HG03439 (cell line): ENCODE data around the gene SUPT6H.
"Not testable (repeated sequence)": the region's sequence is repeated elsewhere in the genome, so short reads cannot be mapped to it uniquely, and the experiment has no call there.

Experiments used
- ATAC-seq: cut with Tn5 transposase; IDR thresholded peaks from one replicate; pipeline ENCODE4 v1.9.1; 2021; ENCODE audit warnings: mild to moderate bottlenecking, moderate library complexity; ENCODE audit not compliant: unreplicated experiment

Gene SUPT6H

GRCh38 chr17:28734712-28735241, 72.8 kb downstream of the SUPT6H start:
- no peak for ATAC-seq

GRCh38 chr17:28735242-28735722, 73.3 kb downstream of the SUPT6H start:
- no peak for ATAC-seq

- ATAC-seq, result not testable (repeated sequence)
Measured at GRCh38 chr17:28735913-28736769, 74.1 kb downstream of the SUPT6H start.

GRCh38 chr17:28737316-28737715, 75.3 kb downstream of the SUPT6H start:
- no peak for ATAC-seq

GRCh38 chr17:28737770-28738679, 76.0 kb downstream of the SUPT6H start:
- peak; percentile 54 for ATAC-seq

GRCh38 chr17:28738680-28739384, 76.8 kb downstream of the SUPT6H start:
- ATAC-seq, result no peak

- no peak for ATAC-seq
Measured at GRCh38 chr17:28740406-28741357, 78.7 kb downstream of the SUPT6H start.

GRCh38 chr17:28741358-28742349, 79.6 kb downstream of the SUPT6H start:
- no peak for ATAC-seq

GRCh38 chr17:28743243-28744103, 81.5 kb downstream of the SUPT6H start, which contains the start of gene TRAF4:
Gene TRAF4 (plus strand): TSS chr17:28744011. CDS start chr17:28744113, 102 bp downstream.
- peak; percentile 52 for ATAC-seq

GRCh38 chr17:28744104-28744971, 82.3 kb downstream of the SUPT6H start:
- ATAC-seq, result peak; percentile 15

GRCh38 chr17:28744972-28745785, 83.2 kb downstream of the SUPT6H start:
- no peak for ATAC-seq

- ATAC-seq, result no peak
Measured at GRCh38 chr17:28745786-28746411, 83.9 kb downstream of the SUPT6H start.

- ATAC-seq, result no peak
Measured at GRCh38 chr17:28746611-28747050, 84.6 kb downstream of the SUPT6H start.

GRCh38 chr17:28747051-28747691, 85.2 kb downstream of the SUPT6H start:
- no peak for ATAC-seq
